Activated T-cell treated with anti-CD3 and anti-CD28 coated beads, Interleukin-2, amount 50 U/mL, for 4 hours (primary cell): ENCODE measurements around the gene ALG10B. TPM values are rescaled to one million over a fixed set of nuclear protein-coding genes. Genes with fewer than 3 reads are reported as not detected.
"Not testable (repeated sequence)": the region's sequence is repeated elsewhere in the genome, so short reads cannot be mapped to it uniquely, and the experiment has no call there.

Experiments used
- ATAC-seq, 2 donors: fragments of 200-7000 bp; cut with Tn5 transposase; one replicate each; pipeline ENCODE4 v1.10.0; 2021
- DNase-seq: peaks from one replicate; pipeline ENCODE4 v3.0.0-alpha.2; 2020
- H3K27me3 Mint-ChIP-seq: one replicate; pipeline ENCODE4 v1.8.0; 2021; ENCODE audit warnings: low read depth, mixed read lengths
- H3K36me3 Mint-ChIP-seq: one replicate; pipeline ENCODE4 v1.8.0; 2022; ENCODE audit warnings: mixed read lengths; ENCODE audit not compliant: insufficient read depth
- H3K4me1 Mint-ChIP-seq: one replicate; pipeline ENCODE4 v1.8.0; 2021; ENCODE audit warnings: low read depth, mixed read lengths
- H3K4me3 Mint-ChIP-seq: one replicate; pipeline ENCODE4 v1.8.0; 2021; ENCODE audit warnings: mild to moderate bottlenecking, moderate library complexity, mixed read lengths
- H3K9me3 Mint-ChIP-seq: one replicate; pipeline ENCODE4 v1.8.0; 2021; ENCODE audit warnings: mixed read lengths
- total RNA-seq, 3 donors: library from RNA; stranded (reverse); gene quantifications; one replicate each; pipeline ENCODE4 v1.2.1, GENCODE V29; 2021

The ALG10B gene
- total RNA-seq, 3 donors from 2014 or later, result 8.2 to 10.2 (median 9.1) TPM

DNA sequence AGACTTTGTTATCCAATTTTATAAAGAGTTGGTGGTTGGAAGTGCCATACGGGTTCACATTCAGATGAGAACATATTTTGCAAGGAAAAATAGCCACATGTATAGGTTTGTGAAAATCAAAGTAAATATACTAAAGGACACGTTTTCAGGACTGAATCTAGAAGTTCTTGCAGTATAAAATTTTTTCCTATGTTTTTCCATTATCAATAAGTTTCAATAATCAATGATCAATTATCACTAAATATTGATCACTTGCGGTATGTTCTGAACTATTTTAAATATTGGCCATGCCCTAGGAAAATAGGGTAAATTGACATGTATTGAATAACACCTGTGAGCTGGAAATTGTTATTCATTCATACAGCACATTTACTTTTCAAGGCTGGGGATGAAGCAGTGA is 25.9 kb downstream of the ALG10B start:
- no peak overlapping the region for H3K4me3 Mint-ChIP-seq
- peaks cover 6% of the 10 kb centered on the region for H3K27me3 Mint-ChIP-seq
- H3K9me3 Mint-ChIP-seq, result peaks cover 3% of the 10 kb centered on the region
- H3K36me3 Mint-ChIP-seq, result no peaks in the 10 kb centered on the region
- H3K4me1 Mint-ChIP-seq, result no peaks in the 10 kb centered on the region
- DNase-seq, result no peak
- ATAC-seq, result no peak

DNA sequence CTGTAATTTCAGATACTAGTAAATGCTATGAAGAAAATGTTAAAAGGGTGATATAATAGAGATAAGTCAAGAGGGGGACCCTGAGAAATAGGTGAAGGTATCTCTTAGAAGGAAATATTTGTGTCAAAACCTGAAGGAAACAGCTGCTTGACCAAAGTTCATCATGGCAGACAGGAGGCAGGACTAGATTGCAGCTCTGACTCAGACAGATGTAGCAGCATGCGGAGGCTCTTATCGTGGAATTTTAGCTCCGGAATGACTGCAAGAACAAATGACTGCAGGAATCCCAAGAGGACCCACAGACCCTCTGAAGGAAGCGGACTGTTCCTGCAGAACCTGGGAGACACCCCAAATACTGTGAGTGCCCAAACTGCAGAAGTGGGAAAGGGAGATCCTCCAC is 26.7 kb downstream of the ALG10B start:
- not testable (repeated sequence) for H3K4me3 Mint-ChIP-seq, ATAC-seq, H3K4me1 Mint-ChIP-seq, H3K36me3 Mint-ChIP-seq, H3K27me3 Mint-ChIP-seq, H3K9me3 Mint-ChIP-seq, DNase-seq

DNA sequence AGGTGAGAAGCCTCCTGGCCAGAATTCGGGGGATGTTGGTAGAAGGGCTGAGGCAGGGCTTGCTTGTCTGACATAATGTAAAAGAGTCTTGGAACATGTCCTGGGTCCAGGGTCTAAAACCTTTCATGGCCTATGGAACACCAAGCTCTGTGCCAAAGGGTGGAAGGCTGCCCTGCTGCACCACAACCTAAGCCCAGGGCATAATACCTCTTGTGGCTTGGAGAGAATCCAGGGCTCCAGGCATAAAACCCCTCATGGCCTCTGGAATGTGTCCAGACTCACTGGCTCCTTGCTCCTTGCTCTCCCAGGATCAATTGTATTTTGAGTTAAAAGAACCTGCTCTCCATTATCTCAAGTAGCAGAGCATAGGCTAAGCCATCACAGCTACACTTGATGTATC is 27.3 kb downstream of the ALG10B start:
- ATAC-seq, H3K36me3 Mint-ChIP-seq, H3K27me3 Mint-ChIP-seq, H3K4me3 Mint-ChIP-seq, H3K4me1 Mint-ChIP-seq, DNase-seq, H3K9me3 Mint-ChIP-seq: not testable (repeated sequence)

DNA sequence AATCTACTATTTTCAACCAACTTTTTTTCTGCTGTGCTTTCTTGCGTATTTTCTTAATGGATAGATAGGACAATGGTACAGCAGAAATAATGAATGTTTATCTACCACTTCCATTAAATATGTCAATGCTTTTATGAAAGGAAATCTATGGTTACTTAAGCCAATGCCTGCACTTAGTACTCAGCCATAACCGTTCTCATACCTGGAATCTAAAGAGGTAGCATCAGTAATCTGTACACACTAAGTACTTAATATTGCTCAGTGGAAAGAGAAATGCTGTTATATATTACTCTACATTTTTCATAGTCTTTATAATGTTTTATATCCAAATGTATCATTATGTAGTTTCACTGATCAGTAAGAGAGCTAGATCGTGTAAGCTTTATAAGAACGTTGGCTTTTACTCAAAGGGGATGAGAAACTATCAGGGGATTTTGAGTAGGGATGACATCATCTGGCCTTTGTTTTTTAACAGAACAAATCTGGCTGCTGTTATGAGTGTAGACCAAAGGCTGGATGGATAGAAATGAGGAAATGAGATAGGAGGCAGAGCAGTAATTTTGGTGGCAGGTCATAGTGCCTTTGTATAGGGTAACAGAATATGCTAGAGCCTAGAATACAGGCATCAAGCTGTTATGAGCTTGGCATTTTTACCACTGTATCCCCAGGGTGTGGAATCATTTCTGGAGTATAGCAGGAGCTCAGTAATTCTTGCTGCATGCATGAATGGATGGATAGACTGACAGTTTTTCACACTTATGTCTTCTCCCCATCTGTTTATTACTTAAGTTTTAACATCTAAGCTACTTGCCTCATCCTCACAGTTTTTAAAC is 34.0 kb downstream of the ALG10B start:
- Mint-ChIP-seq H3K4me1 (peaks cover 7% of the 10 kb centered on the region), H3K27me3 (peaks cover 5% of the 10 kb centered on the region), H3K4me3 (no peak overlapping the region), H3K9me3 (peaks cover 4% of the 10 kb centered on the region), H3K36me3 (no peaks in the 10 kb centered on the region)
- ATAC-seq (peak in 1 of 2 donors; percentile 30), DNase-seq (no peak)

DNA sequence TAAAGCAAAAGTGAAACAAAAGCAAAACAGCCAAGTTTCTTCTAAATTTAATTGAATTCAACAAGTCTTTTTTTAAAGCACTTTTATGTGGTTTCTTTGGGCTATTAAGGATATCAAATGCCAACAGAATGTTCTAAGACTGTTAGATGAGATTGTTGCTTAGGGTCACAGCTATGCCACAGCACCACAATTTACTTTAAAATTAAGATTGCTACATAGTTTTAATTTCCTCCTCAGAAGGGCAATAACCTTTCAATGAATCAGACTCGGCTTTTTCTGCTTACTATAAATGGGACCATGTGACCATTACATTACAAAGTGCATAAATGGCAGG is 34.6 kb downstream of the ALG10B start:
- H3K36me3 Mint-ChIP-seq, ATAC-seq, DNase-seq, H3K9me3 Mint-ChIP-seq, H3K27me3 Mint-ChIP-seq, H3K4me1 Mint-ChIP-seq, H3K4me3 Mint-ChIP-seq: not testable (repeated sequence)

DNA sequence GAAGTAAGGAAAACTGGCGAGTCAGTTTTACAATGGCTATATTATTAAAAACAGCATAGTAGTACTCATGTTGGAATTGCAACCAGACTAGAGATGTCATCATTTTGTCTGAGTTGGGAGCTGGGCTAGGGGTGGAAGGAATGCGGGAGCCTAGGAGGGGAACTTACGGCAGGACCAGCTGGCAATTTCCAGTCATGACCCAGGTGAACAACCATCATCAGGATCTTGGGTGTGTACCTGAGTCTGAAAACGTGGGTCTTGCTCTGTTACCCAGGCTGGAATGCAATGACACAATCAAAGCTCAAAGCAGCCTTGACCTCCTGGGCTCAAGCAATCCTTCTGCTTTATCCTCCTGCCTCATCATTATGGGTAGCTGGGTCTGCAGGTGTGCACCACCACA is 50.9 kb downstream of the ALG10B start:
- H3K9me3 Mint-ChIP-seq, result peaks cover 2% of the 10 kb centered on the region
- no peaks in the 10 kb centered on the region for H3K4me1 Mint-ChIP-seq

DNA sequence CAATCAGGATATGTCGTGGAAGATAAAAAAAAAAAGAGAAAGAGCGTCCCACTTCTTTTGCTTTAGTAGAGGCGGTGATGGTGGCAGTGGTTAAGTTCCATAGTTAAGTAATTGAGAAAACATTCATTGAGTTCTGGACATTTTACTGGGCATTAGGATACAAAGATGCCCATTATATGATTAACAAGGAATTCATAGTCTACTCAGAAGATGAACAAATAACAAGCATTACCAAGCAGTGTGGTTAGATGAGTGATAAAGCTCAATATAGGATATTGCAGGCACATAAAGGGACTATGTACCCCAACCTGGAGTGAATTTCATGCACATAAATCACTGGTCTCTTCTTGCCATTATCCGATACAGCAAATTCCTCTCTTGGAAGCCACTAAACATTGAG is 53.7 kb downstream of the ALG10B start:
- ATAC-seq (no peak), DNase-seq (no peak)
- Mint-ChIP-seq H3K9me3 (peaks cover 3% of the 10 kb centered on the region), H3K4me1 (no peaks in the 10 kb centered on the region), H3K27me3 (no peaks in the 10 kb centered on the region), H3K4me3 (no peak overlapping the region), H3K36me3 (no peaks in the 10 kb centered on the region)

More for the DNA sequence above, 50.9 kb downstream of the ALG10B start:
- no peak for ATAC-seq
- no peak for DNase-seq
- no peak overlapping the region for H3K4me3 Mint-ChIP-seq
- no peaks in the 10 kb centered on the region for H3K36me3 Mint-ChIP-seq
- H3K27me3 Mint-ChIP-seq, result no peaks in the 10 kb centered on the region

DNA sequence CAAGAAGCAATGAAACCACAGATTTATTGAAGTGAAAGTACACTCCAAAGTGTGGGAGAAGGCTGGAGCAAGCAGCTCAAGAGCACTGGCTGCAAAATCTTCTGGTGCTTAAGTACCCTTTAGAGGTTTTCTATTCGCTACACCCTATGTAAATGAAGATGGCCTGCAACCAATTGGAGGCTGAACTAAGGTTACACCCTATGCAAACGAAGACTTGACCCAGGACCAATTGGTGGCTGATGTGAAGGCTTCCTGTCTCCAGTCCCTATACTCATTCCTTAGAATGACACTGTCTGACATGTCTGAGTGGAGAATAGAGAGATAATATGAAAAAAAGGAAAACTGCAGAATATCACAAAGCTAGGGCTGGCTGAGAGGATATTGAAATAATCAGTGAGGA is 57.2 kb downstream of the ALG10B start:
- DNase-seq (no peak), ATAC-seq (no peak)
- H3K4me3 Mint-ChIP-seq, result no peak overlapping the region
- H3K4me1 Mint-ChIP-seq, result no peaks in the 10 kb centered on the region
- H3K27me3 Mint-ChIP-seq, result no peaks in the 10 kb centered on the region
- H3K36me3 Mint-ChIP-seq, result no peaks in the 10 kb centered on the region
- peaks cover 15% of the 10 kb centered on the region for H3K9me3 Mint-ChIP-seq

DNA sequence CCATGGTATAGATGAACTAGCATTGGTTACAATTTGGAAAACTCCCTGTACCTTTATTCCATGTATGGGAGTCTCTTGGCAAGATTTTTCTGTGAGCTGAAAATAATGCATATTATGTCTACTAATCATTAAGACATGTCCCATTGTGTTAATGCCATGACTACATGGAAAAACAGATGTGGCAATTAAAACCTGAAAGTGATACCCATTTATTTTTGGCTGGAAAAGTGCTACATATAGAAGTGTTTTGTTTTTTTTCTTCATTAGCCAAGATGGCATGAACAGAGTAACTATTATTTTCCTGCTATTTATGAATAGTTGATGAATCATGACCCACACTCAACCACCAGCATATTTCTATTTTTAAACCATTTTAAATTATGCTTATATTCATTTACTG is 58.2 kb downstream of the ALG10B start:
- Mint-ChIP-seq H3K4me3 (no peak overlapping the region), H3K9me3 (peaks cover 22% of the 10 kb centered on the region), H3K27me3 (no peaks in the 10 kb centered on the region), H3K4me1 (no peaks in the 10 kb centered on the region), H3K36me3 (no peaks in the 10 kb centered on the region)
- ATAC-seq (no peak), DNase-seq (no peak)
